Lung (tissue), 12 donors: ENCODE measurements around the gene ATG16L1. TPM values are rescaled to one million over a fixed set of nuclear protein-coding genes. Genes with fewer than 3 reads are reported as not detected.

Experiments
- ATAC-seq: fragments of 200-7000 bp; cut with Tn5 transposase; one replicate; pipeline ENCODE4 v1.9.1; 2020; ENCODE audit warnings: moderate number of reproducible peaks; ENCODE audit not compliant: insufficient read depth, low FRiP score
- DNase-seq, 3 donors: peaks; one replicate each; pipeline ENCODE4 v3.0.0-alpha.2; 2013 to 2017
- H3K27ac ChIP-seq, 2 donors: one replicate each; pipeline ENCODE4 v1.5.1; 2013; ENCODE audit warnings: mild to moderate bottlenecking in 2 of 2, moderate library complexity in 2 of 2, control low read depth in 1 of 2, inconsistent platforms in 1 of 2, low read depth in 1 of 2, low read length in 1 of 2
- H3K27me3 ChIP-seq, 3 donors: one replicate each; pipeline ENCODE4 v1.5.1; 2013; ENCODE audit warnings: low read length in 2 of 3; ENCODE audit not compliant: control insufficient read depth in 3 of 3, insufficient read depth in 3 of 3
- H3K36me3 ChIP-seq, 4 donors: one replicate each; pipeline ENCODE4 v1.5.1; 2013; ENCODE audit warnings: low read length in 4 of 4, mild to moderate bottlenecking in 1 of 4, moderate library complexity in 1 of 4; ENCODE audit not compliant: control insufficient read depth in 4 of 4, insufficient read depth in 4 of 4
- H3K4me1 ChIP-seq, 5 donors: one replicate each; pipeline ENCODE4 v1.5.1; 2013; ENCODE audit warnings: low read length in 5 of 5, mild to moderate bottlenecking in 2 of 5, moderate library complexity in 1 of 5; ENCODE audit not compliant: control insufficient read depth in 5 of 5, insufficient read depth in 5 of 5
- H3K4me3 ChIP-seq: one replicate; pipeline ENCODE4 v1.5.1; 2013; ENCODE audit warnings: mild to moderate bottlenecking, control low read depth, moderate library complexity
- H3K9ac ChIP-seq, 2 donors: one replicate each; pipeline ENCODE4 v1.5.1; 2013; ENCODE audit warnings: low read length in 2 of 2, control low read depth in 1 of 2; ENCODE audit not compliant: insufficient read depth in 1 of 2
- H3K9me3 ChIP-seq, 4 donors: one replicate each; pipeline ENCODE4 v1.5.1; 2013; ENCODE audit warnings: low read length in 3 of 4, mild to moderate bottlenecking in 1 of 4, moderate library complexity in 1 of 4; ENCODE audit not compliant: control insufficient read depth in 4 of 4, insufficient read depth in 3 of 4
- WGBS, 2 donors: extraction: QIAGEN DNeasy Blood & Tissue Kit; methylation state at CpG; one replicate each; pipeline ENCODE4 v1.1.7; 2013; 5-methylcytosine and 5-hydroxymethylcytosine counted together
- polyA plus RNA-seq, 2 donors: library from polyadenylated mRNA; stranded (reverse); fragments of 200-250 nt; gene quantifications; one replicate each; pipeline ENCODE4 v1.2.1, GENCODE V29; 2013
- total RNA-seq, 2 donors: library from RNA; depleted of rRNA in 1 of 2; stranded (reverse); fragments of >200 nt in 1 of 2; gene quantifications; one replicate each; pipeline ENCODE4 v1.2.1, GENCODE V29; 2014 to 2021
- TF ChIP-seq, protein P1 (sequence below): IDR thresholded peaks from 2 replicates; pipeline ENCODE4 v1.5.1; 2012; ENCODE audit warnings: mild to moderate bottlenecking; ENCODE audit errors: control extremely low read depth, extremely low read depth
- donor health status: control.
- donor health status: control.
- donor health status: Bipolar disorder and iron deficiency.
- donor health status: healthy.
- donor health status: DM: yes; HTN: yes; CAD: no.

Gene ATG16L1
- total and polyA plus RNA-seq, 4 donors, result 10.9 to 37.0 (median 20.3) TPM

- Histone ChIP-seq H3K27me3 (no peaks in the 10 kb centered on the region), H3K27ac (no peak overlapping the region), H3K9me3 (peaks cover 0 to 2% (median 0%) of the 10 kb centered on the region in 4 donors), H3K9ac (no peak overlapping the region), H3K36me3 (peaks cover 37 to 55% (median 51%) of the 10 kb centered on the region in 4 donors), H3K4me1 (peaks cover 0 to 4% (median 0%) of the 10 kb centered on the region in 5 donors), H3K4me3 (no peak overlapping the region)
- ATAC-seq (no peak), DNase-seq (no peak)
- 77 to 87% methylated on average over 5 of the region's 5 CpGs for whole genome bisulfite sequencing, 2 donors
- TF ChIP-seq, protein P1, sequence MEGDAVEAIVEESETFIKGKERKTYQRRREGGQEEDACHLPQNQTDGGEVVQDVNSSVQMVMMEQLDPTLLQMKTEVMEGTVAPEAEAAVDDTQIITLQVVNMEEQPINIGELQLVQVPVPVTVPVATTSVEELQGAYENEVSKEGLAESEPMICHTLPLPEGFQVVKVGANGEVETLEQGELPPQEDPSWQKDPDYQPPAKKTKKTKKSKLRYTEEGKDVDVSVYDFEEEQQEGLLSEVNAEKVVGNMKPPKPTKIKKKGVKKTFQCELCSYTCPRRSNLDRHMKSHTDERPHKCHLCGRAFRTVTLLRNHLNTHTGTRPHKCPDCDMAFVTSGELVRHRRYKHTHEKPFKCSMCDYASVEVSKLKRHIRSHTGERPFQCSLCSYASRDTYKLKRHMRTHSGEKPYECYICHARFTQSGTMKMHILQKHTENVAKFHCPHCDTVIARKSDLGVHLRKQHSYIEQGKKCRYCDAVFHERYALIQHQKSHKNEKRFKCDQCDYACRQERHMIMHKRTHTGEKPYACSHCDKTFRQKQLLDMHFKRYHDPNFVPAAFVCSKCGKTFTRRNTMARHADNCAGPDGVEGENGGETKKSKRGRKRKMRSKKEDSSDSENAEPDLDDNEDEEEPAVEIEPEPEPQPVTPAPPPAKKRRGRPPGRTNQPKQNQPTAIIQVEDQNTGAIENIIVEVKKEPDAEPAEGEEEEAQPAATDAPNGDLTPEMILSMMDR, result no peak
Observed at GRCh38 chr2:233288663-233289062, 37.2 kb downstream of the ATG16L1 start.

DNA sequence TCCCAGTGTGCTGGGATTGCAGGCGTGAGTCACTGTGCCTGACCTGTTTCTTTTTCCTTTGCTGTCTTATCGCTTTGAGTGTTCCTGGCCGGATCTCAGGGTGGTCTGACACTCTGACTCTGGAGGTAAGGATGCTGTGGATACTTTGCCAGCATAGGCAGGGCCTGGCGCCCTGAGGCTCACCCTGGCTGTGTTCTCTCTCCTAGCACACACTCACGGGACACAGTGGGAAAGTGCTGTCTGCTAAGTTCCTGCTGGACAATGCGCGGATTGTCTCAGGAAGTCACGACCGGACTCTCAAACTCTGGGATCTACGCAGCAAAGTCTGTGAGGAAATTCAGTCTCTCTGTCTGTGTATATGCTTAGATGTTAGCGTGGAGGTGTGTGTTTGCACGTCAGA is 38.2 kb downstream of the ATG16L1 start:
- Histone ChIP-seq H3K27me3 (no peaks in the 10 kb centered on the region), H3K4me1 (peaks cover 0 to 4% (median 0%) of the 10 kb centered on the region in 5 donors), H3K9me3 (peaks cover 0 to 2% (median 0%) of the 10 kb centered on the region in 4 donors), H3K27ac (peak overlapping the region in 1 of 2 donors; percentile 42), H3K36me3 (peaks cover 45 to 62% (median 58%) of the 10 kb centered on the region in 4 donors), H3K9ac (peak overlapping the region in 1 of 2 donors; percentile 27), H3K4me3 (no peak overlapping the region)
- TF ChIP-seq, protein P1, result no peak
- peak in 1 of 3 donors; percentile 14 for DNase-seq
- no peak for ATAC-seq
- WGBS, 2 donors, result 78 to 82% methylated on average over 12 of the region's 12 CpGs

DNA sequence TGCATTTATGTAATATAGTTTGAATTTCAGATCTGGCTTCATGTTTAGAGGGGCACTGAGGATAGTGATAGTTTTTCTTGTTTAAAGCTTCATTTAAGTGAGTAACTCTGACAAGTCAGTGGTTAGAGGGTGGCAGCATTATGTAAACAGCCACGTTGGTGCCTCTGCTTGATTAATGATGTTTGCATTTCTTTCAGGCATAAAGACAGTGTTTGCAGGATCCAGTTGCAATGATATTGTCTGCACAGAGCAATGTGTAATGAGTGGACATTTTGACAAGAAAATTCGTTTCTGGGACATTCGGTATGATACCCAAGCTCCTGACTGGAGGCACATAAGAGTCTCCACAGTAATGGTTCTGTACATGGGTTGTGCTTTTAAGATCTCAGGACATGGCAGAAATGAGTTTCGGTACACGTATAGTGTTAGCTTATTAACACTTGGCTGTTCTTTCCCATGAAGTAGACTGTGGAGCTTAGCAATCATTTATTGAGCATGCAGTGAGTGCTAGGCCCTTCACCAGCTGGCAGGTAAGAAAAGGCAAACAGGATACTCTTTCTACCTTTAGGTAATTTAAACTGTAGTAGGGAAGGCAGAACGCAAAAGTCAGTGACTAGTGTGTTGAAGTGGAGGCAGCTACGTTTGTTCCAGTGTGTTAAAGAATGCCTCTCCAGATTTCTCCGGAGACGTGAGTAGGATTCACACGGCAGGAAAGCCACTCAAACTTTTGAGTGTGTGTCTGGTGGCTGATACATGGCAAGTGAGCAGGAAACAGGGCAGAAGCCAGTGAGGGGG is 38.8 kb downstream of the ATG16L1 start:
- H3K27ac ChIP-seq, result peak overlapping the region in 1 of 2 donors; percentile 34
- DNase-seq, result peak; percentile 39 to 69 (median 46)
- H3K4me1 ChIP-seq, result peaks cover 0 to 4% (median 0%) of the 10 kb centered on the region in 5 donors
- H3K9me3 ChIP-seq, result peaks cover 0 to 2% (median 0%) of the 10 kb centered on the region in 4 donors
- no peak for ATAC-seq
- TF ChIP-seq, protein P1, result no peak
- H3K9ac ChIP-seq, result peak overlapping the region in 1 of 2 donors; percentile 27
- 65 to 83% methylated on average over 10 of the region's 10 CpGs for WGBS, 2 donors
- no peak overlapping the region for H3K4me3 ChIP-seq
- no peaks in the 10 kb centered on the region for H3K27me3 ChIP-seq
- peaks cover 47 to 68% (median 57%) of the 10 kb centered on the region in 4 donors for H3K36me3 ChIP-seq
